Mammary epithelial cell (primary cell): Measurements from ENCODE around the gene KSR1.

Experiments used
- CTCF ChIP-seq, 2 donors: IDR thresholded peaks in 1 of 2; conservative IDR thresholded peaks in 1 of 2; 2 replicates each; pipeline ENCODE4 v1.5.1; 2011 to 2012; ENCODE audit warnings: inconsistent platforms in 2 of 2, low read length in 2 of 2, mild to moderate bottlenecking in 2 of 2, control low read depth in 1 of 2, low read depth in 1 of 2; ENCODE audit not compliant: insufficient read depth in 1 of 2; ENCODE audit errors: extremely low read depth in 1 of 2
- EZH2 ChIP-seq: IDR thresholded peaks from 2 replicates; pipeline ENCODE4 v1.6.1; 2012; ENCODE audit warnings: low read length, inconsistent platforms, borderline replicate concordance

- TF ChIP-seq CTCF (conservative IDR thresholded peaks at IDR 0.05 in 1 of 2, IDR thresholded peaks at IDR 0.05 in 1 of 2; ENCODE audit: extremely low read depth in 1 of 2, insufficient read depth in 1 of 2, low read depth in 1 of 2, low read length in 2 of 2) = no peak
- TF ChIP-seq EZH2 = no peak
Measured at GRCh38 chr17:27408891-27409290, 47.4 kb upstream of the KSR1 start.
